HCT116 (cell line): ENCODE data around the gene TMEM132C. TPM values are rescaled to one million over a fixed set of nuclear protein-coding genes. Genes with fewer than 3 reads are reported as not detected.

ENCODE experiments used
- ATAC-seq: fragments of 200-7000 bp; cut with Tn5 transposase; 2 replicates; pipeline ENCODE4 v1.9.1; 2020; ENCODE audit warnings: mild to moderate bottlenecking, moderate library complexity
- BruUV-seq: library from RNA; stranded (reverse); fragments of 400-500 nt; replicated peaks from 2 replicates; lab custom pipeline; 2021; lab: Mats Ljungman, UMichigan
- CTCF ChIA-PET: fragments of 300-600 bp; sonication (Branson Sonifier 250); formaldehyde crosslinking; loops from one replicate; lab custom pipeline; 2021; ENCODE audit warnings: antibody characterized with exemption; lab: Charles Lee
- POLR2A ChIA-PET: fragments of 300-600, 350-600 bp; sonication (Branson Sonifier 250); formaldehyde crosslinking; loops from one replicate; lab custom pipeline; 2021; ENCODE audit warnings: antibody characterized with exemption; lab: Charles Lee
- RAD21 ChIA-PET, 2 experiments: fragments of 300-600 bp; sonication (Branson Sonifier 250); formaldehyde crosslinking; loops; one replicate each; lab custom pipeline; 2023; ENCODE audit warnings: low total read pairs in 2 of 2; ENCODE audit not compliant: uncharacterized antibody in 2 of 2, unreplicated experiment in 2 of 2, low non-redundant PET in 1 of 2; lab: Charles Lee
- DNase-seq: peaks from one replicate; pipeline ENCODE4 v3.0.0-alpha.2; 2010; ENCODE audit warnings: low read depth, low spot score
- H2AFZ ChIP-seq: fragments of 200-600 bp; shearing (Covaris generic), sonication (generic); 2 replicates; pipeline ENCODE4 v1.6.1; 2017; ENCODE audit warnings: low read depth, mixed run types, mixed read lengths, antibody characterized with exemption, low read length; ENCODE audit not compliant: poor library complexity, severe bottlenecking
- H3K27ac ChIP-seq: 2 replicates; pipeline ENCODE4 v1.5.1; 2012; ENCODE audit warnings: low read depth, low read length
- H3K27me3 ChIP-seq: fragments of 200-600 bp; sonication (generic); 2 replicates; pipeline ENCODE4 v1.6.1; 2016; ENCODE audit warnings: mixed run types, low read length, mixed read lengths; ENCODE audit not compliant: insufficient read depth
- H3K36me3 ChIP-seq, 2 experiments: fragments of 200-500 bp in 1 of 2; fragments of 200-600 bp in 1 of 2; sonication (Bioruptor generic) in 1 of 2; sonication (generic) in 1 of 2; 2 replicates each; pipeline versions ENCODE4 v1.5.1 to v1.6.1; 2014 to 2016; ENCODE audit warnings: low read length in 2 of 2, inconsistent platforms in 1 of 2, mixed read lengths in 1 of 2, mixed run types in 1 of 2; ENCODE audit not compliant: insufficient read depth in 2 of 2, control insufficient read depth in 1 of 2
- H3K4me1 ChIP-seq, 2 experiments: fragments of 200-600 bp in 1 of 2; sonication (generic) in 1 of 2; 2 replicates each; pipeline versions ENCODE4 v1.5.1 to v1.6.1; 2012 to 2017; ENCODE audit warnings: low read length in 2 of 2, inconsistent platforms in 1 of 2, mild to moderate bottlenecking in 1 of 2, mixed read lengths in 1 of 2, mixed run types in 1 of 2, moderate library complexity in 1 of 2; ENCODE audit not compliant: insufficient read depth in 2 of 2, control insufficient read depth in 1 of 2
- H3K4me2 ChIP-seq: fragments of 200-600 bp; sonication (generic); 2 replicates; pipeline ENCODE4 v1.6.1; 2017; ENCODE audit warnings: mixed run types, low read length, mixed read lengths
- H3K4me3 ChIP-seq, 2 experiments: fragments of 200-600 bp in 1 of 2; sonication (generic) in 1 of 2; replicated peaks in 1 of 2; 2 replicates each; pipeline ENCODE4 v1.5.1; 2011 to 2016; ENCODE audit warnings: low read length in 2 of 2, control low read depth in 1 of 2, low read depth in 1 of 2, mild to moderate bottlenecking in 1 of 2, mixed read lengths in 1 of 2, mixed run types in 1 of 2
- H3K79me2 ChIP-seq: fragments of 200-600 bp; sonication (generic); 2 replicates; pipeline ENCODE4 v1.6.1; 2017; ENCODE audit warnings: mild to moderate bottlenecking, mixed run types, low read length, moderate library complexity, mixed read lengths; ENCODE audit not compliant: insufficient read depth
- H3K9ac ChIP-seq: fragments of 200-600 bp; sonication (generic); 2 replicates; pipeline ENCODE4 v1.6.1; 2016; ENCODE audit warnings: low read length, mixed read lengths
- H3K9me2 ChIP-seq: fragments of 200-600 bp; sonication (generic), shearing (Covaris generic); 2 replicates; pipeline ENCODE4 v1.6.1; 2017; ENCODE audit warnings: mixed run types, mild to moderate bottlenecking, moderate library complexity; ENCODE audit not compliant: insufficient read depth
- H3K9me3 ChIP-seq, 2 experiments: fragments of 200-500 bp in 1 of 2; fragments of 200-600 bp in 1 of 2; sonication (Bioruptor generic) in 1 of 2; sonication (generic) in 1 of 2; 2 replicates each; pipeline ENCODE4 v1.6.1; 2014 to 2017; ENCODE audit warnings: low read length in 2 of 2, mixed read lengths in 2 of 2, inconsistent platforms in 1 of 2, low read depth in 1 of 2, mild to moderate bottlenecking in 1 of 2, mixed run types in 1 of 2, moderate library complexity in 1 of 2; ENCODE audit not compliant: control insufficient read depth in 1 of 2, insufficient read depth in 1 of 2
- H4K20me1 ChIP-seq: fragments of 200-600 bp; sonication (generic), shearing (Covaris generic); 2 replicates; pipeline ENCODE4 v1.6.1; 2017; ENCODE audit warnings: mixed run types, mild to moderate bottlenecking, moderate library complexity; ENCODE audit not compliant: insufficient read depth
- CBX3 ChIP-seq: IDR thresholded peaks from 2 replicates; pipeline ENCODE4 v1.6.1; 2012; ENCODE audit warnings: low read depth
- CEBPB ChIP-seq: IDR thresholded peaks from 2 replicates; pipeline ENCODE4 v1.6.1; 2012; ENCODE audit warnings: low read depth
- EGR1 ChIP-seq: IDR thresholded peaks from 2 replicates; pipeline ENCODE4 v1.6.1; 2012; ENCODE audit warnings: low read depth
- EZH2phosphoT487 ChIP-seq: fragments of 200-600 bp; IDR thresholded peaks from 2 replicates; pipeline ENCODE4 v1.6.1; 2018; ENCODE audit warnings: antibody characterized with exemption, borderline replicate concordance
- FOSL1 ChIP-seq: IDR thresholded peaks from 2 replicates; pipeline ENCODE4 v1.6.1; 2012; ENCODE audit warnings: low read depth
- POLR2AphosphoS5 ChIP-seq: IDR thresholded peaks from 2 replicates; pipeline ENCODE4 v1.6.1; 2011; ENCODE audit warnings: mild to moderate bottlenecking, low read depth, low read length, moderate library complexity
- RAD21 ChIP-seq: IDR thresholded peaks from 2 replicates; pipeline ENCODE4 v1.6.1; 2012; ENCODE audit warnings: low read depth, mild to moderate bottlenecking
- SIN3A ChIP-seq: IDR thresholded peaks from 2 replicates; pipeline ENCODE4 v1.6.1; 2012; ENCODE audit warnings: low read depth
- SP1 ChIP-seq: IDR thresholded peaks from 2 replicates; pipeline ENCODE4 v1.6.1; 2012; ENCODE audit warnings: low read depth
- SRF ChIP-seq: IDR thresholded peaks from 2 replicates; pipeline ENCODE4 v1.6.1; 2012; ENCODE audit warnings: low read depth
- YY1 ChIP-seq: IDR thresholded peaks from 2 replicates; pipeline ENCODE4 v1.6.1; 2011; ENCODE audit warnings: low read length, low read depth, moderate library complexity, mild to moderate bottlenecking; ENCODE audit not compliant: insufficient replicate concordance; ENCODE audit errors: extremely low read depth
- intact Hi-C: fragments of 100-400 bp; cut with micrococcal nuclease; formaldehyde crosslinking; loops from 2 replicates; pipeline ENCODE4 v1.10.0; 2022
- total RNA-seq: library from RNA; stranded (reverse); gene quantifications from one replicate; pipeline ENCODE4 v1.2.1, GENCODE V29; 2021; ENCODE audit not compliant: unreplicated experiment
- TF ChIP-seq, protein P1 (sequence below): IDR thresholded peaks from 2 replicates; pipeline ENCODE4 v1.6.1; 2011; ENCODE audit warnings: mild to moderate bottlenecking, low read length, moderate library complexity; ENCODE audit not compliant: insufficient replicate concordance; ENCODE audit errors: extremely low read depth
- TF ChIP-seq, protein P2 (sequence below), 3 experiments: fragments of 200-600 bp in 1 of 3; sonication (generic) in 1 of 3; IDR thresholded peaks in 2 of 3; conservative IDR thresholded peaks in 1 of 3; 2 replicates each; pipeline ENCODE4 v1.5.1; 2012 to 2017; ENCODE audit warnings: low read depth in 2 of 3, low read length in 2 of 3, antibody characterized with exemption in 1 of 3, borderline replicate concordance in 1 of 3, control low read depth in 1 of 3, mild to moderate bottlenecking in 1 of 3, mixed read lengths in 1 of 3, mixed run types in 1 of 3, moderate library complexity in 1 of 3; ENCODE audit not compliant: insufficient read depth in 1 of 3

Gene TMEM132C
- total RNA-seq, 1 experiment from 2014 or later, result not detected

DNA sequence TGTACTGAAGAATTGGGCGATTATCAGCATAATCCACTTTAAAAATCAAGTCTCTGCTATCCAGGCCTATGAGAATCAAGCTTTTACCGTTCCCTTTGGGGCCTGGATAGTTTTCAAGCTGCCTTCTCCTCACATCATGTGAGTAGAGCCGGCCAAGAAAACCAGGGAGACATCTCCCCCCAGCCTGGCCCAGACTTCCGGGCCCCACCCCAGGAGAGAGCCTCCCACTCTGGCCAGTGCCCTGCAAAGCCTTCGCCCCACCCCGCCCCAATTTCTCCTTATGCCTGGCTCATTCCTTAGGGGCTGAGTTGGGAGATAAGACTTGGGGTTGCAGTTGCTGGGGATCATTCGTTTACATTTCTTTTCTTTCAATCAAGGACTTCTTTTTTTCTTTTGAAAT lies 1.4 kb upstream of the TMEM132C start:
- no peak overlapping the region for H3K27ac ChIP-seq
- no peaks in the 10 kb centered on the region for H3K9me2 ChIP-seq
- no peak overlapping the region for H2AFZ ChIP-seq
- no peak overlapping the region for H3K4me2 ChIP-seq
- H3K36me3 ChIP-seq, result no peaks in the 10 kb centered on the region
- no TSS peak for BruUV-seq
- DNase-seq, result no peak
- intact Hi-C loops, result no loop called here
- no peaks in the 10 kb centered on the region for H3K79me2 ChIP-seq
- POLR2A ChIA-PET, result no interaction called here
- no peaks in the 10 kb centered on the region for H4K20me1 ChIP-seq
- RAD21 ChIA-PET, result no interaction called here
- TF ChIP-seq CEBPB (no peak), SP1 (no peak), YY1 (no peak)
- H3K9me3 ChIP-seq, result peaks cover 6 to 28% of the 10 kb centered on the region in 2 experiments; a peak in 2 of 4 replicates
- no peak for ATAC-seq
- no peaks in the 10 kb centered on the region for H3K27me3 ChIP-seq
- CTCF ChIA-PET, result no interaction called here
- no peak overlapping the region for H3K9ac ChIP-seq
- no peak overlapping the region for H3K4me3 ChIP-seq
- H3K4me1 ChIP-seq, result no peaks in the 10 kb centered on the region

DNA sequence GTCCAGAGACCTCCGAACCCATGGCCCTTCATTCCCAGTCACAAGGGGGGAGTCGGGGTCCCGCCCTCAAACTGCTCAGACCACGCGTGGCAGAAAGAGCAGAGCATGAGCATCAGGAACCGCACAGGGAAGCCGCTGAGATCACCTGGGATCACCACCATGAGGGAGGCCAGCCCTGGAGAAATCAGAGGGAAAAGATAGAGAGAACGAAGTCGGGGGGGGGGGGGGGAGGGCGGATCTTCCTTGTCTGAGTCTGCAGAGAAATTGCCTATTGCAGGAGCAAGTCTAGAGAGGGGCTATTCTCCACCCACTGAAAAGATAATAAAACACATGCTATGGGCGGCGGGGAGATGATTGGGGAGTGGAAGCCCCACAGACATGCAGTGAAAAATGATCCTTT lies 884 bp upstream of the TMEM132C start:
- Histone ChIP-seq H3K27ac (no peak overlapping the region), H3K36me3 (no peaks in the 10 kb centered on the region), H3K9ac (no peak overlapping the region), H3K79me2 (no peaks in the 10 kb centered on the region), H3K4me1 (no peaks in the 10 kb centered on the region), H3K4me3 (no peak overlapping the region), H2AFZ (no peak overlapping the region), H4K20me1 (no peaks in the 10 kb centered on the region), H3K9me2 (no peaks in the 10 kb centered on the region), H3K27me3 (no peaks in the 10 kb centered on the region), H3K4me2 (no peak overlapping the region), H3K9me3 (peaks cover 6 to 23% of the 10 kb centered on the region in 2 experiments; a peak in 2 of 4 replicates)
- no TSS peak for BruUV-seq
- intact Hi-C loops, result no loop called here
- ChIA-PET POLR2A (no interaction called here), RAD21 (no interaction called here), CTCF (no interaction called here)
- DNase-seq, result no peak
- no peak for ATAC-seq
- TF ChIP-seq, protein P1, sequence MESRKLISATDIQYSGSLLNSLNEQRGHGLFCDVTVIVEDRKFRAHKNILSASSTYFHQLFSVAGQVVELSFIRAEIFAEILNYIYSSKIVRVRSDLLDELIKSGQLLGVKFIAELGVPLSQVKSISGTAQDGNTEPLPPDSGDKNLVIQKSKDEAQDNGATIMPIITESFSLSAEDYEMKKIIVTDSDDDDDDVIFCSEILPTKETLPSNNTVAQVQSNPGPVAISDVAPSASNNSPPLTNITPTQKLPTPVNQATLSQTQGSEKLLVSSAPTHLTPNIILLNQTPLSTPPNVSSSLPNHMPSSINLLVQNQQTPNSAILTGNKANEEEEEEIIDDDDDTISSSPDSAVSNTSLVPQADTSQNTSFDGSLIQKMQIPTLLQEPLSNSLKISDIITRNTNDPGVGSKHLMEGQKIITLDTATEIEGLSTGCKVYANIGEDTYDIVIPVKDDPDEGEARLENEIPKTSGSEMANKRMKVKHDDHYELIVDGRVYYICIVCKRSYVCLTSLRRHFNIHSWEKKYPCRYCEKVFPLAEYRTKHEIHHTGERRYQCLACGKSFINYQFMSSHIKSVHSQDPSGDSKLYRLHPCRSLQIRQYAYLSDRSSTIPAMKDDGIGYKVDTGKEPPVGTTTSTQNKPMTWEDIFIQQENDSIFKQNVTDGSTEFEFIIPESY, result no peak
- TF ChIP-seq POLR2AphosphoS5, result no peak
- no peak for TF ChIP-seq RAD21
- TF ChIP-seq, protein P2, sequence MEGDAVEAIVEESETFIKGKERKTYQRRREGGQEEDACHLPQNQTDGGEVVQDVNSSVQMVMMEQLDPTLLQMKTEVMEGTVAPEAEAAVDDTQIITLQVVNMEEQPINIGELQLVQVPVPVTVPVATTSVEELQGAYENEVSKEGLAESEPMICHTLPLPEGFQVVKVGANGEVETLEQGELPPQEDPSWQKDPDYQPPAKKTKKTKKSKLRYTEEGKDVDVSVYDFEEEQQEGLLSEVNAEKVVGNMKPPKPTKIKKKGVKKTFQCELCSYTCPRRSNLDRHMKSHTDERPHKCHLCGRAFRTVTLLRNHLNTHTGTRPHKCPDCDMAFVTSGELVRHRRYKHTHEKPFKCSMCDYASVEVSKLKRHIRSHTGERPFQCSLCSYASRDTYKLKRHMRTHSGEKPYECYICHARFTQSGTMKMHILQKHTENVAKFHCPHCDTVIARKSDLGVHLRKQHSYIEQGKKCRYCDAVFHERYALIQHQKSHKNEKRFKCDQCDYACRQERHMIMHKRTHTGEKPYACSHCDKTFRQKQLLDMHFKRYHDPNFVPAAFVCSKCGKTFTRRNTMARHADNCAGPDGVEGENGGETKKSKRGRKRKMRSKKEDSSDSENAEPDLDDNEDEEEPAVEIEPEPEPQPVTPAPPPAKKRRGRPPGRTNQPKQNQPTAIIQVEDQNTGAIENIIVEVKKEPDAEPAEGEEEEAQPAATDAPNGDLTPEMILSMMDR (IDR thresholded peaks at IDR 0.05 in 2 of 3, conservative IDR thresholded peaks at IDR 0.05 in 1 of 3; ENCODE audit: borderline replicate concordance in 1 of 3, insufficient read depth in 1 of 3, low read depth in 2 of 3, low read length in 2 of 3), result no peak
- no peak for TF ChIP-seq YY1
- no peak for TF ChIP-seq FOSL1
- TF ChIP-seq SRF, result no peak
- no peak for TF ChIP-seq SIN3A
- TF ChIP-seq EGR1, result no peak
- TF ChIP-seq EZH2phosphoT487, result no peak
- TF ChIP-seq CBX3, result no peak
- TF ChIP-seq CEBPB, result no peak
- no peak for TF ChIP-seq SP1
